BLaER1 treated with 17β-estradiol and CSF1 and Interleukin-3, amounts not matched to agents 10 nM and 100 nM (cell line): ENCODE data around the gene CHCHD10.
A peak's percentile ranks its signal among the peaks of the same experiment; 100 is the strongest.

Source experiments
- H3K27ac ChIP-seq, 11 experiments: shearing (Covaris generic); formaldehyde crosslinking; 2 replicates each; pipeline ENCODE4 v1.8.1; 2022
- H3K27me3 ChIP-seq, 11 experiments: shearing (Covaris generic); formaldehyde crosslinking; 2 replicates each; pipeline ENCODE4 v1.8.1; 2022
- H3K36me3 ChIP-seq, 11 experiments: shearing (Covaris generic); formaldehyde crosslinking; 2 replicates each; pipeline ENCODE4 v1.8.1; 2022
- H3K4me1 ChIP-seq, 10 experiments: shearing (Covaris generic); formaldehyde crosslinking; 2 replicates each; pipeline ENCODE4 v1.8.1; 2022
- H3K4me2 ChIP-seq, 11 experiments: shearing (Covaris generic); formaldehyde crosslinking; 2 replicates each; pipeline ENCODE4 v1.8.1; 2022
- H3K4me3 ChIP-seq, 10 experiments: shearing (Covaris generic); formaldehyde crosslinking; 2 replicates each; pipeline ENCODE4 v1.8.1; 2022
- H3K9ac ChIP-seq, 11 experiments: shearing (Covaris generic); formaldehyde crosslinking; 2 replicates each; pipeline ENCODE4 v1.8.1; 2022
- H3K9me3 ChIP-seq, 11 experiments: shearing (Covaris generic); formaldehyde crosslinking; replicated peaks in 1 of 11; 2 replicates each; pipeline ENCODE4 v1.8.1; 2022
- H4K20me1 ChIP-seq, 11 experiments: shearing (Covaris generic); formaldehyde crosslinking; 2 replicates each; pipeline ENCODE4 v1.8.1; 2022
- Cebpa-rat ChIP-seq, 11 experiments: shearing (Covaris generic); IDR thresholded peaks; 2 replicates each; pipeline ENCODE4 v1.8.1; 2022

Gene CHCHD10

GRCh38 chr22:23790819-23791737, 23.3 kb upstream of the CHCHD10 start:
- TF ChIP-seq Cebpa-rat (IDR thresholded peaks at IDR 0.05), result no peak
- Histone ChIP-seq H3K27ac (no peak overlapping the region), H4K20me1 (peaks cover 60 to 85% (median 70%) of the 10 kb centered on the region in 11 experiments; a peak in 21 of 22 replicates), H3K36me3 (peaks cover 49 to 81% (median 75%) of the 10 kb centered on the region in 11 experiments), H3K27me3 (no peaks in the 10 kb centered on the region), H3K4me2 (peak overlapping the region in 9 of 11 experiments; percentile 46 to 96 (median 87); a peak in 13 of 22 replicates), H3K9ac (peak overlapping the region in 5 of 11 experiments; percentile 11 to 50 (median 34); a peak in 3 of 22 replicates), H3K4me1 (peaks cover 32 to 62% (median 57%) of the 10 kb centered on the region in 10 experiments), H3K4me3 (no peak overlapping the region), H3K9me3 (no peaks in the 10 kb centered on the region)

- peak overlapping the region in 9 of 11 experiments; percentile 6 to 99 (median 22); a peak in 12 of 22 replicates for H3K9ac ChIP-seq
- H3K36me3 ChIP-seq, result peaks cover 35 to 67% (median 61%) of the 10 kb centered on the region in 11 experiments
- H3K4me3 ChIP-seq, result no peak overlapping the region
- peaks cover 60 to 74% (median 65%) of the 10 kb centered on the region in 11 experiments; a peak in 21 of 22 replicates for H4K20me1 ChIP-seq
- peak overlapping the region; percentile 86 to 96 (median 91) for H3K4me2 ChIP-seq
- no peak for TF ChIP-seq Cebpa-rat (IDR thresholded peaks at IDR 0.05)
- no peaks in the 10 kb centered on the region for H3K27me3 ChIP-seq
- peaks cover 38 to 77% (median 72%) of the 10 kb centered on the region in 10 experiments for H3K4me1 ChIP-seq
- peak overlapping the region in 2 of 11 experiments; percentile 7 to 23; a peak in 1 of 22 replicates for H3K27ac ChIP-seq
- no peaks in the 10 kb centered on the region for H3K9me3 ChIP-seq
These were observed 21.9 kb upstream of the CHCHD10 start for GRCh38 chr22:23789638-23790037.

GRCh38 chr22:23789121-23789520, 21.3 kb upstream of the CHCHD10 start:
- peak overlapping the region; percentile 86 to 96 (median 91) for H3K4me2 ChIP-seq
- no peak for TF ChIP-seq Cebpa-rat (IDR thresholded peaks at IDR 0.05)
- no peak overlapping the region for H3K27ac ChIP-seq
- H3K9ac ChIP-seq, result peak overlapping the region in 8 of 11 experiments; percentile 6 to 99 (median 72); a peak in 9 of 22 replicates
- H3K4me1 ChIP-seq, result peaks cover 43 to 82% (median 77%) of the 10 kb centered on the region in 10 experiments
- no peaks in the 10 kb centered on the region for H3K27me3 ChIP-seq
- peaks cover 30 to 62% (median 56%) of the 10 kb centered on the region in 11 experiments for H3K36me3 ChIP-seq
- peaks cover 60 to 69% (median 65%) of the 10 kb centered on the region in 11 experiments; a peak in 21 of 22 replicates for H4K20me1 ChIP-seq
- H3K9me3 ChIP-seq, result no peaks in the 10 kb centered on the region
- H3K4me3 ChIP-seq, result peak overlapping the region in 2 of 10 experiments; percentile 80 to 83; a peak in 2 of 20 replicates

GRCh38 chr22:23787910-23788309, 20.1 kb upstream of the CHCHD10 start:
- no peak for TF ChIP-seq Cebpa-rat (IDR thresholded peaks at IDR 0.05)
- Histone ChIP-seq H3K9me3 (no peaks in the 10 kb centered on the region), H3K36me3 (peaks cover 17 to 55% (median 44%) of the 10 kb centered on the region in 11 experiments), H3K9ac (peak overlapping the region; percentile 96 to 100 (median 99); a peak in 21 of 22 replicates), H3K4me1 (peaks cover 54 to 92% (median 89%) of the 10 kb centered on the region in 10 experiments), H3K27me3 (no peaks in the 10 kb centered on the region), H3K4me2 (peak overlapping the region; percentile 86 to 96 (median 91)), H3K27ac (peak overlapping the region in 10 of 11 experiments; percentile 97 to 100 (median 100); a peak in 19 of 22 replicates), H4K20me1 (peaks cover 54 to 57% (median 56%) of the 10 kb centered on the region in 11 experiments; a peak in 21 of 22 replicates), H3K4me3 (peak overlapping the region; percentile 69 to 89 (median 82))

- H3K27me3 ChIP-seq, result no peaks in the 10 kb centered on the region
- peaks cover 14 to 55% (median 42%) of the 10 kb centered on the region in 11 experiments for H3K36me3 ChIP-seq
- peak overlapping the region; percentile 97 to 100 (median 100); a peak in 21 of 22 replicates for H3K27ac ChIP-seq
- peak overlapping the region; percentile 69 to 89 (median 82) for H3K4me3 ChIP-seq
- H4K20me1 ChIP-seq, result peaks cover 51 to 53% (median 53%) of the 10 kb centered on the region in 11 experiments; a peak in 21 of 22 replicates
- peaks cover 54 to 92% (median 90%) of the 10 kb centered on the region in 10 experiments for H3K4me1 ChIP-seq
- peak overlapping the region; percentile 96 to 100 (median 99) for H3K9ac ChIP-seq
- TF ChIP-seq Cebpa-rat (IDR thresholded peaks at IDR 0.05), result no peak
- no peaks in the 10 kb centered on the region for H3K9me3 ChIP-seq
- peak overlapping the region; percentile 86 to 96 (median 91) for H3K4me2 ChIP-seq
These were observed 19.8 kb upstream of the CHCHD10 start for GRCh38 chr22:23787600-23787896.

GRCh38 chr22:23786752-23787599, 19.2 kb upstream of the CHCHD10 start, which contains the start of gene SMARCB1:
SMARCB1 (plus strand) TSS chr22:23786966; CDS start chr22:23787170, 204 bp downstream.
- H3K9me3 ChIP-seq, result no peaks in the 10 kb centered on the region
- H3K4me1 ChIP-seq, result peaks cover 54 to 92% (median 89%) of the 10 kb centered on the region in 10 experiments
- peak within 1 kb of the TSS; percentile 69 to 89 (median 82) for H3K4me3 ChIP-seq
- peaks cover 8 to 53% (median 36%) of the 10 kb centered on the region in 11 experiments for H3K36me3 ChIP-seq
- peak within 1 kb of the TSS; percentile 97 to 100 (median 100) for H3K27ac ChIP-seq
- peak within 1 kb of the TSS; percentile 86 to 96 (median 92) for H3K4me2 ChIP-seq
- peaks cover 45 to 47% (median 47%) of the 10 kb centered on the region in 11 experiments; a peak in 21 of 22 replicates for H4K20me1 ChIP-seq
- no peak for TF ChIP-seq Cebpa-rat (IDR thresholded peaks at IDR 0.05)
- H3K27me3 ChIP-seq, result no peaks in the 10 kb centered on the region
- peak within 1 kb of the TSS; percentile 96 to 100 (median 99) for H3K9ac ChIP-seq

- H4K20me1 ChIP-seq, result peaks cover 38 to 40% (median 40%) of the 10 kb centered on the region in 11 experiments; a peak in 21 of 22 replicates
- no peaks in the 10 kb centered on the region for H3K27me3 ChIP-seq
- H3K9ac ChIP-seq, result peak overlapping the region; percentile 96 to 100 (median 99)
- H3K9me3 ChIP-seq, result no peaks in the 10 kb centered on the region
- peaks cover 1 to 53% (median 32%) of the 10 kb centered on the region in 11 experiments for H3K36me3 ChIP-seq
- no peak for TF ChIP-seq Cebpa-rat (IDR thresholded peaks at IDR 0.05)
- H3K4me1 ChIP-seq, result peaks cover 54 to 92% (median 89%) of the 10 kb centered on the region in 10 experiments
- H3K4me3 ChIP-seq, result peak overlapping the region; percentile 69 to 89 (median 82)
- peak overlapping the region; percentile 86 to 96 (median 92) for H3K4me2 ChIP-seq
- peak overlapping the region; percentile 97 to 100 (median 100) for H3K27ac ChIP-seq
These were observed 18.5 kb upstream of the CHCHD10 start for GRCh38 chr22:23786261-23786710.
